Measurements from ENCODE around the gene ADGRV1. TPM values are rescaled to one million over a fixed set of nuclear protein-coding genes. Genes with fewer than 3 reads are reported as not detected.
"Not testable (repeated sequence)": the region's sequence is repeated elsewhere in the genome, so short reads cannot be mapped to it uniquely, and the experiment has no call there.

The ADGRV1 gene
- polyA plus RNA-seq, 2 of the 4 experiments (the other 2 are of a cell fraction): 0.70 to 3.7 TPM

DNA sequence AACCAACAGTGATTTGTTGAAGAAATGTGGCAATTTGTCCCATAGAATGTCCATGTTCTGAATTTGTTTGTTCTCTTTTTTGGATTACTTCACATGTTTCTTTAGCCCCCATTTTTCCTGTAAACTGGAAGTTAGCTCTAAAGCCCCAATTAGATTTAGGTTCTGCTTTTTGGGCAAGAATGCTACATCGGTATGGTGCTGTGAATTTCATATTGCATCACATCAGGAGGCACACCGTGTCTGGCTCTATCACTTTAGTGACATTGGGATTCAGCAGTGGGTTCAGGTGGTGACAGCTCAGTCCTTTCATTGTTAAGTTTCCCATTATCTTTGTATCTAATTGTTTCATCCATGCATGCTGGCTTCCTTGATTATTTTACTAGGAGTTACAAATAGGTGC lies 27.9 kb downstream of the ADGRV1 start (continued):
- TF ChIP-seq, protein P1, sequence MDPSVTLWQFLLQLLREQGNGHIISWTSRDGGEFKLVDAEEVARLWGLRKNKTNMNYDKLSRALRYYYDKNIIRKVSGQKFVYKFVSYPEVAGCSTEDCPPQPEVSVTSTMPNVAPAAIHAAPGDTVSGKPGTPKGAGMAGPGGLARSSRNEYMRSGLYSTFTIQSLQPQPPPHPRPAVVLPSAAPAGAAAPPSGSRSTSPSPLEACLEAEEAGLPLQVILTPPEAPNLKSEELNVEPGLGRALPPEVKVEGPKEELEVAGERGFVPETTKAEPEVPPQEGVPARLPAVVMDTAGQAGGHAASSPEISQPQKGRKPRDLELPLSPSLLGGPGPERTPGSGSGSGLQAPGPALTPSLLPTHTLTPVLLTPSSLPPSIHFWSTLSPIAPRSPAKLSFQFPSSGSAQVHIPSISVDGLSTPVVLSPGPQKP (IDR thresholded peaks at IDR 0.05; ENCODE audit: low read depth, low read length): no peak
- TF ChIP-seq ZFP36 (IDR thresholded peaks at IDR 0.05; ENCODE audit: borderline replicate concordance, partially characterized antibody): no peak
- TF ChIP-seq RARB (CRISPR knock-in tag; IDR thresholded peaks at IDR 0.05): no peak
- TF ChIP-seq BHLHE40 (IDR thresholded peaks at IDR 0.05; ENCODE audit: low read depth, low read length): no peak
- no peak for TF ChIP-seq RFX5 (IDR thresholded peaks at IDR 0.05)
- no peak for TF ChIP-seq CHD2 (IDR thresholded peaks at IDR 0.05; ENCODE audit: low read length, partially characterized antibody)
- TF ChIP-seq HOXA7 (CRISPR knock-in tag; IDR thresholded peaks at IDR 0.05): no peak

DNA sequence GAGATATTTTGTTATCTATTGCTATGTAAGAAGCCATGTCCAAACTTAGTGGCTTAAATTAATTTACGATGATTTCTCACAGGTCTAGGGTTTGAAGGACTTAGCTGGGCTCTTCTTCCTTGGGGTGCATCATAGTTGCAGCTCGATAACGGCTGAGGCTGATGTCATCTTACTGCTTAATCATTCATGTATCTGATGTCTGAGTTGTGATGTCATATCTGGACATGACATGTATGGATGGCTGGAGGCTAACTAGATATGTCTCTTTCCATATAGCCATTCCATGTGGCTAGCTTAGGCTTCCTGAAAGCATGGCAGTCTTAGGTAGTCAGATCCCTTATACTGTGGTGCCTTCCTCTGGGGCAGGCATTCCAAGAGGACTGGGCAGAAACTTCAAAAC lies 31.6 kb downstream of the ADGRV1 start:
- no peak for ATAC-seq

DNA sequence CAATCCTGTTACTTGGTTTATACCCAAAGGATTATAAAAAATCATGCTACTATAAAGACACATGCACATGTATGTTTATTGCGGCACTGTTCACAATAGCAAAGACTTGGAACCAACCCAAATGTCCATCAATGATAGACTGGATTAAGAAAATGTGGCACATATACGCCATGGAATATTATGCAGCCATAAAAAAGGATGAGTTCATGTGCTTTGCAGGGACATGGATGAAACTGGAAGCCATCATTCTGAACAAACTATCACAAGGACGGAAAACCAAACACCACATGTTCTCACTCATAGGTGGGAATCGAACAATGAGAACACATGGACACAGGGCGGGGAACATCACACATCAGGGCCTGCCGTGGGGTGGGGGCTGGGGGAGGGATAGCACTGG lies 34.5 kb downstream of the ADGRV1 start:
- H3K4me1 ChIP-seq; DNase-seq (ENCODE audit: low read depth in 1 of 2, low spot score in 1 of 2); CTCF ChIA-PET; H3K4me3 ChIP-seq; H3K27ac ChIP-seq; H3K9me3 ChIP-seq; ATAC-seq; FAIRE-seq; POLR2A ChIA-PET; H3K4me2 ChIP-seq: not testable (repeated sequence)
- WGBS (ENCODE audit: missing lambda C conversion rate): 47% methylated on average over 6 of the region's 6 CpGs

More for the DNA sequence above, 31.6 kb downstream of the ADGRV1 start:
- FAIRE-seq: no peak
- no peaks in the 10 kb centered on the region for H3K4me1 ChIP-seq
- no peaks in the 10 kb centered on the region for H3K9me3 ChIP-seq
- H3K4me2 ChIP-seq: no peak overlapping the region
- no peak for DNase-seq (ENCODE audit: low read depth in 1 of 2, low spot score in 1 of 2)
- H3K27ac ChIP-seq: no peak overlapping the region
- TF ChIP-seq NPAS2 (CRISPR knock-in tag; IDR thresholded peaks at IDR 0.05; ENCODE audit: borderline replicate concordance) (no peak), CBX2 (IDR thresholded peaks at IDR 0.05; ENCODE audit: borderline replicate concordance, low read depth) (no peak), GATA3 (IDR thresholded peaks at IDR 0.05; ENCODE audit: borderline replicate concordance) (no peak), CHD2 (IDR thresholded peaks at IDR 0.05; ENCODE audit: low read length, partially characterized antibody) (no peak), ESRRA (IDR thresholded peaks at IDR 0.05; ENCODE audit: borderline replicate concordance, low read length) (no peak), BHLHE40 (IDR thresholded peaks at IDR 0.05; ENCODE audit: low read depth, low read length) (no peak), RARB (CRISPR knock-in tag; IDR thresholded peaks at IDR 0.05) (no peak), MYC (IDR thresholded peaks at IDR 0.05; ENCODE audit: borderline replicate concordance, low read length) (no peak), FOXS1 (CRISPR knock-in tag; IDR thresholded peaks at IDR 0.05) (no peak), CHD4 (IDR thresholded peaks at IDR 0.05; ENCODE audit: borderline replicate concordance) (no peak), CBX8 (IDR thresholded peaks at IDR 0.05) (no peak), FOSB (CRISPR knock-in tag; IDR thresholded peaks at IDR 0.05) (no peak)
- TF ChIP-seq, protein P2, sequence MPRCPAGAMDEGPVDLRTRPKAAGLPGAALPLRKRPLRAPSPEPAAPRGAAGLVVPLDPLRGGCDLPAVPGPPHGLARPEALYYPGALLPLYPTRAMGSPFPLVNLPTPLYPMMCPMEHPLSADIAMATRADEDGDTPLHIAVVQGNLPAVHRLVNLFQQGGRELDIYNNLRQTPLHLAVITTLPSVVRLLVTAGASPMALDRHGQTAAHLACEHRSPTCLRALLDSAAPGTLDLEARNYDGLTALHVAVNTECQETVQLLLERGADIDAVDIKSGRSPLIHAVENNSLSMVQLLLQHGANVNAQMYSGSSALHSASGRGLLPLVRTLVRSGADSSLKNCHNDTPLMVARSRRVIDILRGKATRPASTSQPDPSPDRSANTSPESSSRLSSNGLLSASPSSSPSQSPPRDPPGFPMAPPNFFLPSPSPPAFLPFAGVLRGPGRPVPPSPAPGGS (IDR thresholded peaks at IDR 0.05): no peak
- TF ChIP-seq, protein P3, sequence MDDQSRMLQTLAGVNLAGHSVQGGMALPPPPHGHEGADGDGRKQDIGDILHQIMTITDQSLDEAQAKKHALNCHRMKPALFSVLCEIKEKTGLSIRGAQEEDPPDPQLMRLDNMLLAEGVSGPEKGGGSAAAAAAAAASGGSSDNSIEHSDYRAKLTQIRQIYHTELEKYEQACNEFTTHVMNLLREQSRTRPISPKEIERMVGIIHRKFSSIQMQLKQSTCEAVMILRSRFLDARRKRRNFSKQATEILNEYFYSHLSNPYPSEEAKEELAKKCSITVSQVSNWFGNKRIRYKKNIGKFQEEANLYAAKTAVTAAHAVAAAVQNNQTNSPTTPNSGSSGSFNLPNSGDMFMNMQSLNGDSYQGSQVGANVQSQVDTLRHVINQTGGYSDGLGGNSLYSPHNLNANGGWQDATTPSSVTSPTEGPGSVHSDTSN (IDR thresholded peaks at IDR 0.05): no peak
- TF ChIP-seq, protein P4, sequence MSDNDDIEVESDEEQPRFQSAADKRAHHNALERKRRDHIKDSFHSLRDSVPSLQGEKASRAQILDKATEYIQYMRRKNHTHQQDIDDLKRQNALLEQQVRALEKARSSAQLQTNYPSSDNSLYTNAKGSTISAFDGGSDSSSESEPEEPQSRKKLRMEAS (IDR thresholded peaks at IDR 0.05): no peak
- TF ChIP-seq, protein P5, sequence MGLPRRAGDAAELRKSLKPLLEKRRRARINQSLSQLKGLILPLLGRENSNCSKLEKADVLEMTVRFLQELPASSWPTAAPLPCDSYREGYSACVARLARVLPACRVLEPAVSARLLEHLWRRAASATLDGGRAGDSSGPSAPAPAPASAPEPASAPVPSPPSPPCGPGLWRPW (IDR thresholded peaks at IDR 0.05): no peak
- TF ChIP-seq, protein P6, sequence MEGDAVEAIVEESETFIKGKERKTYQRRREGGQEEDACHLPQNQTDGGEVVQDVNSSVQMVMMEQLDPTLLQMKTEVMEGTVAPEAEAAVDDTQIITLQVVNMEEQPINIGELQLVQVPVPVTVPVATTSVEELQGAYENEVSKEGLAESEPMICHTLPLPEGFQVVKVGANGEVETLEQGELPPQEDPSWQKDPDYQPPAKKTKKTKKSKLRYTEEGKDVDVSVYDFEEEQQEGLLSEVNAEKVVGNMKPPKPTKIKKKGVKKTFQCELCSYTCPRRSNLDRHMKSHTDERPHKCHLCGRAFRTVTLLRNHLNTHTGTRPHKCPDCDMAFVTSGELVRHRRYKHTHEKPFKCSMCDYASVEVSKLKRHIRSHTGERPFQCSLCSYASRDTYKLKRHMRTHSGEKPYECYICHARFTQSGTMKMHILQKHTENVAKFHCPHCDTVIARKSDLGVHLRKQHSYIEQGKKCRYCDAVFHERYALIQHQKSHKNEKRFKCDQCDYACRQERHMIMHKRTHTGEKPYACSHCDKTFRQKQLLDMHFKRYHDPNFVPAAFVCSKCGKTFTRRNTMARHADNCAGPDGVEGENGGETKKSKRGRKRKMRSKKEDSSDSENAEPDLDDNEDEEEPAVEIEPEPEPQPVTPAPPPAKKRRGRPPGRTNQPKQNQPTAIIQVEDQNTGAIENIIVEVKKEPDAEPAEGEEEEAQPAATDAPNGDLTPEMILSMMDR (IDR thresholded peaks at IDR 0.05): no peak
- no peak overlapping the region for H3K4me3 ChIP-seq
- POLR2A ChIA-PET: no interaction called here
- WGBS (ENCODE audit: missing lambda C conversion rate): 25% methylated on average over 3 of the region's 3 CpGs
- CTCF ChIA-PET: no interaction called here

DNA sequence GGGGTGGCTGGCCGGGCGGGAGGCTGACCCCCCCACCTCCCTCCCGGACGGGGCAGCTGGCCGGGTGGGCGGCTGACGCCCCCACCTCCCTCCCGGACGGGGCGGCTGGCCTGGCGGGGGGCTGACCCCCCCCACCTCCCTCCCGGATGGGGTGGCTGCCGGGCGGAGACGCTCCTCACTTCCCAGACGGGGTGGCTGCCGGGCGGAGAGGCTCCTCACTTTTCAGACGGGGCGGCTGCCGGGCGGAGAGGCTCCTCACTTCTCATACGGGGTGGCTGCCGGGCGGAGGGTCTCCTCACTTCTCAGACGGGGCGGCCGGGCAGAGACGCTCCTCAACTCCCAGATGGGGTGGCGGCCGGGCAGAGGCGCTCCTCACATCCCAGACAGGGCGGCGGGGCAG lies 37.2 kb downstream of the ADGRV1 start:
- WGBS (ENCODE audit: missing lambda C conversion rate): 100% methylated on average over 7 of the region's 34 CpGs
- FAIRE-seq; ATAC-seq; H3K4me1 ChIP-seq; H3K4me2 ChIP-seq; POLR2A ChIA-PET; H3K9me3 ChIP-seq; CTCF ChIA-PET; H3K27ac ChIP-seq; DNase-seq (ENCODE audit: low read depth in 1 of 2, low spot score in 1 of 2); H3K4me3 ChIP-seq: not testable (repeated sequence)
